Measurements from ENCODE around the gene ADCY2. TPM values are rescaled to one million over a fixed set of nuclear protein-coding genes. Genes with fewer than 3 reads are reported as not detected.

The ADCY2 gene
- total and polyA plus RNA-seq, 2 of the 13 experiments (the other 11 are each of a cell fraction or from before 2014, with no cell fraction given), result not detected

GRCh38 chr5:7828269-7828668 lies 432.3 kb downstream of the ADCY2 start:
- no TSS peak for BruUV-seq (replicated peaks)
- intact Hi-C loops (cut with micrococcal nuclease; ENCODE audit: unreplicated experiment) (no loop called here), in situ Hi-C loops (cut with HindIII; ENCODE audit: extremely low pct_ligation_motif_present, low pct_unique_long_range_greater_than_20kb) (no loop called here)
- DNase-seq (ENCODE audit: low spot score) (no peak), FAIRE-seq (no peak), ATAC-seq (no peak)
- H3K9me3 ChIP-seq (ENCODE audit: low read length), result no peaks in the 10 kb centered on the region
- TF ChIP-seq TAF1 (CRISPR knock-in tag; IDR thresholded peaks at IDR 0.05), result no peak
- TF ChIP-seq NFRKB (IDR thresholded peaks at IDR 0.05), result no peak
- TF ChIP-seq ZBTB25 (CRISPR knock-in tag; IDR thresholded peaks at IDR 0.05), result no peak
- TF ChIP-seq USF2 (IDR thresholded peaks at IDR 0.05; ENCODE audit: low read depth, low read length), result no peak
- no peak for TF ChIP-seq USF2 (CRISPR knock-in tag; IDR thresholded peaks at IDR 0.05; ENCODE audit: borderline replicate concordance)
- TF ChIP-seq GATAD1 (CRISPR knock-in tag; IDR thresholded peaks at IDR 0.05), result no peak
- TF ChIP-seq XRCC5 (optimal IDR thresholded peaks at IDR 0.05; ENCODE audit: low read length), result no peak
- no peak for TF ChIP-seq KAT8 (CRISPR knock-in tag; IDR thresholded peaks at IDR 0.05)
- no peak for TF ChIP-seq SKIL (CRISPR knock-in tag; IDR thresholded peaks at IDR 0.05; ENCODE audit: borderline replicate concordance)
- no peak for TF ChIP-seq BCLAF1 (IDR thresholded peaks at IDR 0.05)
- no peak for TF ChIP-seq ZNF260 (CRISPR knock-in tag; IDR thresholded peaks at IDR 0.05; ENCODE audit: borderline replicate concordance, low read depth)
- no peak overlapping the region for H3K4me3 ChIP-seq (replicated peaks in 1 of 3; ENCODE audit: insufficient read depth in 1 of 3, low read depth in 2 of 3, low read length in 3 of 3)
- H2AFZ ChIP-seq (ENCODE audit: low read length), result no peak overlapping the region
- H3K4me1 ChIP-seq (ENCODE audit: insufficient read depth, low read length), result no peaks in the 10 kb centered on the region
- no peak overlapping the region for H3K4me2 ChIP-seq (ENCODE audit: low read depth, low read length)
- no peak overlapping the region for H3K27ac ChIP-seq (ENCODE audit: extremely low read length, insufficient read depth, low read length)
- H3K79me2 ChIP-seq (ENCODE audit: insufficient read depth, low read length), result no peaks in the 10 kb centered on the region
- no peaks in the 10 kb centered on the region for H4K20me1 ChIP-seq (ENCODE audit: insufficient read depth, low read length)
- ChIA-PET POLR2A (no interaction called here), CTCF (ENCODE audit: low intra/inter-chr PET ratio, low total read pairs) (no interaction called here)
- H3K36me3 ChIP-seq (replicated peaks in 1 of 2; ENCODE audit: control insufficient read depth in 1 of 2, insufficient read depth in 2 of 2, low read length in 2 of 2), result no peaks in the 10 kb centered on the region
- H3K27me3 ChIP-seq (ENCODE audit: control insufficient read depth in 1 of 2, insufficient read depth in 2 of 2, low read length in 2 of 2), result peaks cover 3 to 49% of the 10 kb centered on the region in 2 experiments; a peak in 4 of 5 replicates
- H3K9ac ChIP-seq (ENCODE audit: insufficient read depth, low read depth, low read length), result no peak overlapping the region
- 13% methylated on average over 10 of the region's 10 CpGs for WGBS (ENCODE audit: low lambda C conversion rate)
